GM18499 (cell line): Measurements from ENCODE around the gene OSMR.

Experiments used
- ATAC-seq: cut with Tn5 transposase; IDR thresholded peaks from one replicate; pipeline ENCODE4 v1.9.1; 2021; ENCODE audit warnings: moderate number of reproducible peaks; ENCODE audit not compliant: insufficient read depth, unreplicated experiment

Gene OSMR

DNA sequence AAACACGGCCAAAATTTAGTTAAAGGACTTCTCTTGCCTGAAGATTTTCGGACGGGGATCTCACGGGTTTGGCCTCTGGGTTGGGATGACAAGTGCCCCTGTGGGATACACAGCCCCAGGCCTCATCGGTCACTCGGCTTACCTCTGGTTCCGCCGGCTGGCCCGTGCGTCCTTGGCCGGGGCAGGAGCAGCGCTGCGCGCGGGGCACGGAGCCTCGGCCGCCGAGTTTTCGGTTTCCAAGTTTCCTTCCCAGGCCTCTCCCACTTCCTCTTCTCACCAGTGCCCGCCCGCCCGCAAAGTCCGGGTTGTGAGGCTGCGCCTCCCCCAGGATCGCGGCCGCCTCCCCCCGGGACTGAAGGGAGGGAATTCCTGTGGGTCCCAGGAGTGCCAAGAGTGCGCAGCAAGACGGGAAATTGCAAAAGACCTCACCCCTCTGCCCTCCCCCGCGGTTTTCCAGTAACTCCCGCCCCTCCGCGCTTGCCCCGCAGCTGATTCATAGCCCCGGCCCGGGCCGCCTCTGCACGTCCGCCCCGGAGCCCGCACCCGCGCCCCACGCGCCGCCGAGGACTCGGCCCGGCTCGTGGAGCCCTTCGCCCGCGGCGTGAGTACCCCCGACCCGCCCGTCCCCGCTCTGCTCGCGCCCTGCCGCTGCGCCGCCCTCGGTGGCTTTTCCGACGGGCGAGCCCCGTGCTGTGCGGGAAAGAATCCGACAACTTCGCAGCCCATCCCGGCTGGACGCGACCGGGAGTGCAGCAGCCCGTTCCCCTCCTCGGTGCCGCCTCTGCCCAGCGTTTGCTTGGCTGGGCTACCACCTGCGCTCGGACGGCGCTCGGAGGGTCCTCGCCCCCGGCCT is at the start of gene OSMR:
Gene OSMR (plus strand): TSS at position 487 of the 853 bp plus-strand sequence. CDS start 23,033 bp downstream, outside the sequence.
- ATAC-seq, result no peak

DNA sequence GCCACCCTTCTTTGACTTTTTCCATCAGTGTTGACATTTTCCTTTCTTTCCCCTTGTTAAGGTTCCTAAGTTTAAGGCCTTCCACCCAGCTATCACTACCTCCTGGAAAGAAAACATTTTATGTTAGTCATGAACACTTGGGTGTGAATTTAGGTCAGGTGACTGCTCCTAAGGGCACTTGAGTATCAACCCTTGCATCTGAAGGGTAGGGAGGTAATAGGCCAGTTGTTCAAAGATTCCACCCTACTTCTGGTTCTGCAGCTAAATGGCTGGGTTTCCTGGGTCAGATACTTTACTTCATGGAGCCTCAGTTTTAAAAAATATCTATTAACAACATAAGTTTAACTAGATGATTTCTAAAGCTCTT is 49.1 kb upstream of the OSMR start:
- no peak for ATAC-seq

DNA sequence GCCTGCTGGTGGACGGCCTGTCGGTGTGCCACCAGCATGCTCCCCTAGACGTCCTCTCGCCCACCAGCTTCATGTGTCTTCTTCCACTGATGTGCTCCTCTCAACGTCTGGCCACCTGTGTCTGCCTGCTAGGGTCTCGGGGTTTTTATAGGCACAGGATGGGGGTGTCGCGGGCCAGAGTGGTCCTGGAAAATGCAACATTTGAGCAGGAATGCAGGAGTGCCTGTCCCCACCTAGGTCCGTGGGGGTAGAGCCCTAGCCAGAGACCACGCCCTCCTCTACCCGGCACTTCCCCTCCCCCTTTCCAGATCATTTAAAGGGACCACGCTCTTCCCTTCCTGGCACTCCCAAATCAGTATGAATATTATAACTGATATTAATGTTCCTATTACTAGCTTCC is 48.0 kb upstream of the OSMR start:
- no peak for ATAC-seq

DNA sequence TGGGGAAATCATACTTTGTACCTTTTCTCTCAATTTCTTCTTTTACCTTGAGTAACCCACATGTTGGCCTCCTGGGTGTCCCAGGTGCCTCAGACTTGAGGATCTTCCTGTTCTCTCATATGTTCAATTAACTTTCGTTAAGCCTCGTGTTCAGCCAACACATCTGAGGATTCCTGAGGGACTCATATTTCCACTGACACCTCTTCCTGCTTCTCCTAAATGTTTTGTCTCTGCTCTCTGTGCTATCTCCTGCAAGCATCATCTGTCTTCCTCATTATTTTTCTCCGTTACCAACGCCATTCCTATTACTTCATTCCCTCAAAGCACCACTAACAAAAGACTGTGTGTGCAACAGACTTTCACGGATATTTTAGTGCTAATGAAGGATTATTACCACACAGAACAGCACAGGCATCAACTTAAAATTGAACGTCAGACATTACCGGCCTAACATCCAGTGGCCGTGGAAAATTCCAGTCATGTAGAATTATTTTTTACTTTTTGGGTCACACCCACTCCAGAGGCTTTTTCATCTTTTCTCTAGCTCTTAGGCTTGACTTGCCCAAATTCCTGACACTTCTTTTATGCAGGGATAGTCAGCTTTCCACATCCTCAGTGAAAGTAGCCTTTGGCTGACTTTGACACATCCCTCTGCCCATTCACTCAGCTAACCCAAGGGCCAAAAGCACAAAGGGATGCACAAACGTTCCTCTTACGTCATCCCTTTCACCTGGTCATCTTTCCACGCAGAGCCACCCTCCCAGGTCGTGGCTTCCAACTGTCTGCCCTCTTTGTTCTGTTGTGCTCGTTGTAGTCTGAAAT is 46.0 kb upstream of the OSMR start:
- ATAC-seq, result no peak

DNA sequence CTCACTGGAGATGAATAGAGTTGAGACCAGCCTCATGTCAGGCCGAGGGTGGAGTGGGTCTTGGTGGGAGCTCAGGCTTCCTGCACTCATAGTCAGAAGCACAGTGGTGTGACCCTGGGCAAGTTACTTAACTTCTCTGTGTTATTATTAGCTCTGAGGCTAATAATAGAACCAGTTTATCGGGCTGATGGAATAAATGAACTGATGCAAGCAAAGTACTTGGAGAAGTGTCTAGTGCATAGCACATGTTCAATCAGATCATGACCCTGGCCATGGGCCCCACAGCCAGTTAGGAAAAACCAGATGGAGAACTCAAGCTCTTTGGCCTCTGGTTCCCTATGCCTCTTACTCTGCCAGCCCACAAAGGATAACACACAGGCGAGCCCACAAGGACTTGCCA is 45.3 kb upstream of the OSMR start:
- ATAC-seq, result no peak

DNA sequence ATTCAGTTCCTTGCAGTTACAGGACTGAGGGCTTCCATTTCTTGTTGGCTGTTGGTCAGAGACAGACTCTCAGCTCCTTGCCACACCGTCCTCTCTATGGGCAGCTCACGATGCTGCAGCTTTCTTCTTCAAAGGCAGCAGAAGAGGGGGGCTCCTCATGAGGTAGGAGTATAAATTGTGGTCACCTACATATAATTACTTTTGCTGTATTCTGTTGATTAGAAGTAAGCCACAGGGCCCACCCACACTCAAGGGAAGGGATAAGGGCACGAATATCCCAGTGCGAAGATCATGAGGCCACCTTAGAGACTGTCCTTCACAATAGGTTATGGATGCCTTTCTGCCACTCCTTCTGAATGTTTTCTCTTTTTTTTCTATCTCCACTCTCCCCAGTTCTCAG is 43.7 kb upstream of the OSMR start:
- ATAC-seq, result no peak

DNA sequence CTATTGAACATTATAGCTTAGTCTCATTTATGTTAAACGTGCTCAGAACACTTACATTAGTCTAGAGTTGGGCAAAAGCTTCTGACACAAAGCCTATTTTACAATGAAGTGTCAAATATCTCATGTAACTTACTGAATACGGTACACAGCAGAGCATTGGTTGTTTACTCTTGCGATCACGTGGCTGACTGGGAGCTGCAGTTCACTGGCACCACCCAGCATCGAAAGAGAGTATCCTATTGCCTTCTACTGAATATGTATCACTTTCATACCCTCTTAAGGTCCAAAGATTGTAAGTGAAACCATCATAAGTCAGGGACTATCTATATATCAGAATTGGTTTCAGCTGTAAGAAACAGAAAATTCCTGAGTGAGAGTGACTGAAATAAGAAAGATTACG is 42.6 kb upstream of the OSMR start:
- no peak for ATAC-seq

DNA sequence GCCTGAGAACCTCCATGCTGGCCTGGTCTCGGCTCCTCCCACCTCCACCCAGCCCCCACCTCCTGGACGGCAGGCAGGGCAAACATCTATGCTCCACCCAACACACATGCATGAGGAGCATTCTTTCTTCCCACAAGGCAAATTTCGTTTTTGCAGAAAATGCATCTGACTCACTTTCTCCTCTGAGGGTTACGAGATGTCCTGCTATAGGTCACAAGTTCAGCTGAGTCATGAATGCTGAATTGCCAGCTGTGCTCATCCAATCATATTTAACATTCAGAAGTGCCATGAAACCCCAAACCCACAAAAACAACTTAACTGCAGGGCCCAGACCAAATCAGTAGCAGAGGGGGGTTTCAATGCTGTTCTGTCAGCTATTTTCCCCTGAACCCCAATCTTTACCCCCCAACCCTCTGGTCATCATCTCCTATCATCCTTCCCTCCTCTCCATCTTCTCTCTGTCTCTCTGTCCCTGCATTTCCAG is 39.0 kb upstream of the OSMR start:
- no peak for ATAC-seq

DNA sequence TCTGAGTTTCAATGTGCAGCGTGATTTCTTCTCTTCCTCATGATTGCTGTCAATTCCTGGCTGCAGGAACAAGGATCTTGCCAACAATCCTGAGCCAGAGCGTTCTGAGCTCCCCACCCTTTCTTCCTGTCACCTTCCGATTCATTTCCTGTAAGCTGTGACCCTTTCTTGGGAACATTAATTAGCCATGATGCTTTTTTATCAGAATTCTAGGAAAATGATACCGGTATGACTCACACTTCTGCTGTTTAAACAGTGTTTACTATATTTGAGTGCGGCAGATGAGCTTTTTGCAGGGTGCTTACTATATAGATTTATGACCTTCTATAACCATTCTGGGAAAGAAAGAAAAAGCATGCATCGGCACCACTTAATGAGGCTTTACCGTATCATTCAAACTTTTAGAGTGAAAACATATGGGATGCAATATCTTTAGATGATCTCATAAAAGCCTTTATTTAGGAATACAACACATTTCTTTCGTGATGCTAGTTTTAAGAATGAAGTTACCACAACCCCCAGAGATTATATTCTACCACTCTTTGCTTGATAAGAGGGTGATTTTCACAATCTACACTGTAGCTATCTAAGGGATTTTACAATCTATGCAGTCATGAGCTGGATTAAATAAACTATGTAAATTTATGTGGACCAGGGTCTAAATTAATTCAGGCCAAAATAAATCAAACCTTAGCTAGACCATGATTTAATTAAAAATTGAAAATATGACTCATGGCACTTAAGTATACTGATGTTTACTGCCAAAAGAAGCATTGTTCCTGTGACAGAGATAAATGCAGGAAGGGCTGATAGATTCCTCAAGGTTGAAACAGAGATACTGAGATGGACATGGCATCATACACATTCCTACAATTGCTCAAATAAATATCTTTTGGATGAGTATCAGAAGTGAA is 38.0 kb upstream of the OSMR start:
- no peak for ATAC-seq

DNA sequence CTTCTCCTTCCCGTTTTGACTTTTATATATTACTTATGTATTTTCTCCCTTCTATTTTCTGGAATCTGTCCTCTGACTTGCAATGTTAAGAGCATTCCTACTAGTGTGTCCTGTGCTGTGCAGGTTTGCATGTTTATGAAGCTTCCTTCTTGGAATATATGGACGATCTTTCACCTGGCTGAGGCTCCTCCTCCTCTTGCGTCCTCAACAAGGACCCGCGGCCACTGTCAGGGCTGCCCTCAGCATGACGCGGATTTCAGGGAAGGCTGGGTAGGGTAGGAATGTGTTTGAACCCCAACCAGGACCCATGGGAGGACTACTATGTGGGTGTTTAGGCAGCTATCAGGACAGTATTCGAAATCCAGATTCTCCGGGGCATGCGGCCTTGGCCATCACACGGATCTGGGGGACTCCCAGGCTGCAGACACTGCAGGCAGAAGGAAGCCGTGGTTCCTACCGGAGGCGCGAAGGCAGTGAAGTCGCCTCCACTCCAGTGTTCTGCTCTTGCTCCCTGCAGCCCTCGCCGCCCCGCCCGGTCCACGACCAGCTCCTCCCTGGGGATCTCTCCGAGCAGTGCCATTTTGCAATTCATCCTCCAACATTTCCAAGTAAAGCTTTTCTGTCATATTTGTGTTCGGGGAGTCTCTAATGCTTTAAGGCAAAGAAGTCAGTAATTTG is 37.0 kb upstream of the OSMR start:
- ATAC-seq, result no peak

DNA sequence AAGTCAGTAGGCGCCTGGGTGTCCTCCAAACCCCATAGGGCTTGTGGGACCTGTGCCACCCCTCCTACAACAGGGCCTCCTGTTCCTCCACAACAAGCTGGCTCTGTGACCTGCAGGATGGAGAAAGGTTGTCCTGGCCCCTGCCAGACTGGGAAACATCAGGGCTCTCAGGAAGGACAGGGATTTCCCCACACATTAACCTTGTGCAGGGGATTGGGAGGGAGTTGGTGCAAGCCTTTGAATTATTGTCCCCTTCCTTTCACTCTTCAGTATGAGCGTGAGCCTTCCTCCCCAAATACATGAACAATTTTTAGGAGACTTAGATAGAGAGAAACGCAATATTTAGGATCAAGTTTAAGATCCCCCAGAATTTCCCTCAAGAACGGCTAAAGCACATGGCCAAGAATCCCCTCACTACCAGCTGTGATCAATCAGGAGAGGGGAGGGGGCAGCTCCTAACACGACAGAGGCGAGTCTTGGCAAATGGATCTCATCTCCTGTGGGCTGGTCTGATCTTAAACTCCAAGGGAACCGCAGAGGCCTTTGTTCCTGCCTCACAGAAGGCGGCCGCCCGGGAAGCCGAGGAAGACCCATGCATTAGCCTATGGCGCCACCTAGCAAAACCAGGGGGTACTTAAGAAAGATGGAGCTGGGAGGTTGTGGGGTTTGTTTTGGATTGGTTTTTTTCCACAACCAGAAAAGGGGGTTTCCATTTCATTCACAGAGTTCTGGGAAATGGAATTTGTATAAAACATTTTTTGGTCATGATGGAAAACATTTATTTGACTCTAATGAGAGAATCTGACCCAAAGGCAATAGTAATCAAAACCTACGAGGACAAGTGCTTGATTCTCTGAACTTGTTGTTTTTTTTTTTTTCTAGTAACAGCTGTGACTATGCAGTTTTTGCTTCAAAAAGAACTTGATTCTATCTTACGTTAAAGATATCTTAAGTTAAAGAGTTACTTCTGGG is 36.1 kb upstream of the OSMR start:
- ATAC-seq, result no peak

DNA sequence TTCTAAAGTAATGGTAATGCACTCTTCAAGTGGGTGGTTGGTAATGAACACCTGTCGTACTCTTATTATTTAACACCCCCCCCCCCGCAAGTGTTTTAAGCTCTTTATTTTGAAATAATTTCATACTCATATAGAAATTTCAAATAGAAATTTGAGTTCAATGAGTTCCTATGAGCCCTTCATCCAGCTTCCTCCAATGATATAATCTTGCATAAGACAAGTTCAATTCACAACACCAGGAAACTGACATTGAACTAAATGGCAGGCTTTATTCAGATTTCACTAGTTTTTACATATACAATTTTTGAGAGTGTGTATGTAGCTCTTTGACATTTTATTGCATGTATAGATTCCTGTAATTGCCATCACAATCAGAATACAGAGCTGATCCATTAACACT is 30.9 kb upstream of the OSMR start:
- ATAC-seq, result no peak

DNA sequence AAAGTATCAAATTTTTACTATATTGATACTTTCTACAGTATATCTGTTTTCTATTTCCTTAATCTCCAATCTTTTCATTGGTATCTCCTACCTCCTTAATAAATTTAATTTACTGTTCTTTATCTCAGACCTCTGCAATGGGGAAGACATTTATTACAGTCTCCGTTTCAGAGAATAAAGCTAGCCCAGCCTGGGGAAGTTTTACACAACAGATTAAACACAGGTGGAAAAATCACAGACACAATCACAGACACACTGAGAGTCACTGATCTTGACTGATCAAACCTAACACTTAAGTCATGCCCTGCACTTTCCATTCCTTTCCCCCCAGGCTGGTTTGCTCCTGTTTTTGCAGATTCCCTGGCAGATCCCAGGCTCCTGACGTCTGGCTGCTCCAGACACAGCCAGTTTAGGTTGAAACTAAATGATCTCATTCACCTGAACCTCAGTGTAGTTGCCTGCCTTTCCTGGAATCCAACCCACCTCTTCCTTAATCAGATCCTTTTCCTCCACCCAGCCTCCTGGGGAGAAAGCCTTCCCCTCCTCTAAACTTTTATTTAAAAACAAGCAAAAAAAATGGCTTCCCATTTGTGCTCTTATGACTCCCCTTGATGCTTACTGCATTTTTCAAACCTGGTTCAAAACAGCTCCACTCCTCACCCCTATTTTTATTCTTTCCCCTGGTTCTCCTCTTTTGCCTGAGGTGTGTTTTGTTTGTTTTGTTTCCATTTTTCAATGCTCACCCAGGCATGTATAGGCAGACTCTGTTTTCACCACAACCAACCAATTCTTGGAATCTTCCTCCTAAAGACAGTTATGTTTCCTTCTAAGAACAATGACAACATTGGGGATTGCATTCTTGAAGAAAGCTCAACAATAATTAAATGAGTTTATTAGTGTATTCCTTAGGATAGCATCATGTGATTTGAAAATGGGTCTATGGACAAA is 29.5 kb upstream of the OSMR start:
- ATAC-seq, result no peak

DNA sequence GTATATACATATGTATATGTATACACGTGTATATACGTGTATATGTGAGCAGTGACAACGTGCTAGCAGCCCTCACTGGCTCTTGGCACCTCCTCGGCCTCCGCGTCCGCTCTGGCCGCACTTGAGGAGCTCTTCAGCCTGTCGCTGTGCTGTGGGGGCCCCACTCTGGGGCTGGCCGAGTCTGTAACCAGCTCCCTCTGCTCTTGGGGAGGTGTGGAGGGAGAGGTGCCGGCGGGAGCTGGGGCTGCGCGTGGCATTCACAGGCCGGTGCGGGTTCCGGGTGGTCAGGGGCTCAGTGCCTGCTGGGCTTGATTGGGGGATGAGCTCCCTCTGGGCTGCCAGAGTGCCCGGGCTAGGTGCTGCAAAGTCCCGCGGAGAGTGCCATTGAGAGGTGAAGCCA is 24.1 kb upstream of the OSMR start:
- no peak for ATAC-seq

DNA sequence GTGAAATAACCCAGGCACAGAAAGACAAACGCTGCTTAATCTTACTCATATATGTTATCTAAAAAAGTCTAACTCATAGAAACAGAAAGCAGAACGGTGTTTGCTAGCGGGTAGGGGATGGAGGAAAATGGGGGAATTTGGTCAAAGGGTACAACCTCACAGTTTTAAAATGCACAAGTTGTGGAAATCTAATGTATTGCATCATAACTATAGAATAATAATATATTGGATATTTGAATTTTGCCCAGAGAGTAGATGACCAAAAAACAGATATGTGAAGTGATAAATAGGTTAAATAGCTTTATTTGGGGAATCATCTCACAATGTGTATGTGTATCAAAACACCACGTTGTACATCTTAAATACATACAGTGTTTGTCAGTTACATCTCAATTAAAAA is 22.3 kb upstream of the OSMR start:
- no peak for ATAC-seq

DNA sequence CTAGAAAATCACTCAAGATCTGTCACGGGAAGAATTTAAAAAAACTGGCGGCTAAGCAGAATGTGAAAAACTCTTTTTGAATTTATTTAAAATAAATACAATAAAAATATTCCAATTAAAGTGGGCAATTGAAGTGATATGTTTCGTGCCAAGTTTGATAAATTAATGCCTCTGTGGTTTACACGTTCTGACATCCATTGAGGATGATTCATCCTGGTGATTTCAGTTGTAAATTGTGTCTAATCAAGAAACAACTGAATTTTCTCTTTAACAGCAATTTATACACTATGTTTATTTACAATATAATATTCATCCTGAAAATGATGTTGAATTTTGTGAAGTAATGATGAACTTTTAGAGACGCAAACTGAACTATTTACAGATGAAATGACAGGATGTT is 21.0 kb upstream of the OSMR start:
- ATAC-seq, result no peak

DNA sequence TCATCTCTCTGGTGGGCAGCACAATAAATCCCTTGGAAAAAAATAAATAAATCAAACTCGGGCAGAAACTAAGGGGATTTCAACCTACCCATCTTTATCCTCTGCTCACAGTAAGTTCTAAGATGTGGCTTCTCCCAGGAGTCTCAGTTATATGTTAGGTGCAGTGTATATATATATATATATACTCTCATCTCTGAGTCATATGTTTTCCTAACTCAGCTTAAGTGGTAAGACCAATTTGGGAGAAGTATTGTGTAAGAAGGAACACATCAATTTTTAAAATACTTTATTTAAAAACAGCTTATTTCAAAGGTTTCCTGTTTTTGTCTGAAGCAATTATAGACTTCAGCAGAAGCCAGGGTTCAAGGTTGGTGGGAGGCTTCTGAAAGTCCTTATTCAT is 20.3 kb upstream of the OSMR start:
- no peak for ATAC-seq

DNA sequence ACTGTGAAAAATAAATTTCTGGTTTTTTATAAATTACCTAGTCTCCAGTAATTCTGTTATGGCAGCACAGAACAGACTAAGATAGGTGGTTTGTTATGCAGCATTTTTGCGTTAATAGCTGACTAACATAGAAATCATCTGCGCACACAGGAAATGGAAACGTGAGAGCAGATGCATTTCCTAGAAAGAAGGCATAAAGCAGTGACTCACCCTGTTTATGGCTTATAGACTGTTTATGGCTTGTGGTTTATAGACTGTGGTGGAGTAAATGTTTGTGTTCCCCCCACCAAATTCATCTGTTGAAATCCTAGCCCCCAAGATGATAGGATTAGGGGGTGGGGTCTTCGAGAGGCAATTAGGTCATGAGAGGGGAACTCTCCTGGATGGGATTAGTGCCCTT is 18.3 kb upstream of the OSMR start:
- no peak for ATAC-seq
